Left ventricle myocardium inferior (tissue), 1 donor: ENCODE measurements around the gene SPEF1. TPM values are rescaled to one million over a fixed set of nuclear protein-coding genes. Genes with fewer than 3 reads are reported as not detected.
"Not testable (repeated sequence)": the region's sequence is repeated elsewhere in the genome, so short reads cannot be mapped to it uniquely, and the experiment has no call there.

Experiments
- DNase-seq: peaks from one replicate; pipeline ENCODE4 v3.0.0-alpha.2; 2020
- H3K27ac ChIP-seq: fragments of 200-600 bp; replicated peaks from 2 replicates; pipeline ENCODE4 v1.8.0; 2021
- H3K27me3 ChIP-seq: fragments of 200-600 bp; 2 replicates; pipeline ENCODE4 v1.8.0; 2021; ENCODE audit warnings: low read depth
- H3K36me3 ChIP-seq: fragments of 200-600 bp; 2 replicates; pipeline ENCODE4 v1.8.0; 2021
- H3K4me1 ChIP-seq: fragments of 200-600 bp; 2 replicates; pipeline ENCODE4 v1.8.0; 2021
- H3K4me3 ChIP-seq: fragments of 200-600 bp; 2 replicates; pipeline ENCODE4 v1.8.0; 2021; ENCODE audit warnings: mild to moderate bottlenecking, moderate library complexity
- H3K9me3 ChIP-seq: fragments of 200-600 bp; replicated peaks from 2 replicates; pipeline ENCODE4 v1.8.0; 2021
- CTCF ChIP-seq: fragments of 200-600 bp; IDR thresholded peaks from 2 replicates; pipeline ENCODE4 v1.8.0; 2021; ENCODE audit warnings: antibody characterized with exemption, mild to moderate bottlenecking, borderline replicate concordance
- intact Hi-C: fragments of 100-400 bp; cut with micrococcal nuclease; formaldehyde crosslinking; loops from one replicate; pipeline ENCODE4 v1.11.0; 2022
- long read RNA-seq: library from polyadenylated mRNA; unstranded; transcript quantifications from one replicate; pipeline ENCODE4 v2.0.0, GENCODE V29; 2021
- total RNA-seq: library from RNA; stranded (reverse); fragmentation: NEBNext Ultra II Directional; extraction: Animal tissue kit (Norgen Biotek cat#: 25700); gene quantifications from one replicate; pipeline ENCODE4 v1.2.1, GENCODE V29; 2021
- donor health status: DM: no; HTN: yes; CAD: no; lungs with severe emphysema.

Gene SPEF1
- total RNA-seq = 0.33 TPM
- long read RNA-seq, partial matches to known transcripts = 1 of 1 reads
- long read RNA-seq, other reads (novel, unspliced or antisense) = 0 of 1 reads

GRCh38 chr20:3781153-3781910, at the start of gene SPEF1:
Gene SPEF1, minus strand, starts transcription at chr20:3781448. Its CDS starts 161 bp downstream, at chr20:3781287.
- no peaks in the 10 kb centered on the region for H3K27me3 ChIP-seq
- peak within 1 kb of the TSS; percentile 62 for H3K27ac ChIP-seq
- peaks cover 61% of the 10 kb centered on the region for H3K4me1 ChIP-seq
- H3K4me3 ChIP-seq = peak within 1 kb of the TSS; percentile 66
- H3K36me3 ChIP-seq = peaks cover 6% of the 10 kb centered on the region
- intact Hi-C loops = no loop called here
- DNase-seq = peak; percentile 62
- no peaks in the 10 kb centered on the region for H3K9me3 ChIP-seq
- TF ChIP-seq CTCF = peak; percentile 44

- H3K27ac ChIP-seq, H3K4me3 ChIP-seq, DNase-seq, H3K27me3 ChIP-seq, H3K36me3 ChIP-seq, intact Hi-C loops, H3K9me3 ChIP-seq: not testable (repeated sequence)
- peaks cover 17% of the 10 kb centered on the region for H3K4me1 ChIP-seq
Observed at GRCh38 chr20:3829891-3830290, 48.6 kb upstream of the SPEF1 start.

- no peak for DNase-seq
- H3K4me1 ChIP-seq = peaks cover 20% of the 10 kb centered on the region
- H3K27ac ChIP-seq = no peak overlapping the region
- peaks cover 21% of the 10 kb centered on the region for H3K36me3 ChIP-seq
- H3K9me3 ChIP-seq = no peaks in the 10 kb centered on the region
- TF ChIP-seq CTCF = no peak
- H3K27me3 ChIP-seq = no peaks in the 10 kb centered on the region
- intact Hi-C loops = no loop called here
- no peak overlapping the region for H3K4me3 ChIP-seq
Observed at GRCh38 chr20:3828798-3829197, 47.5 kb upstream of the SPEF1 start.

GRCh38 chr20:3826420-3826819, 45.2 kb upstream of the SPEF1 start:
- H3K27ac ChIP-seq = peak overlapping the region; percentile 42
- intact Hi-C loops = no loop called here
- no peak for TF ChIP-seq CTCF
- peaks cover 28% of the 10 kb centered on the region for H3K4me1 ChIP-seq
- no peaks in the 10 kb centered on the region for H3K9me3 ChIP-seq
- H3K4me3 ChIP-seq = no peak overlapping the region
- H3K27me3 ChIP-seq = no peaks in the 10 kb centered on the region
- H3K36me3 ChIP-seq = peaks cover 40% of the 10 kb centered on the region
- DNase-seq = no peak

GRCh38 chr20:3825526-3825925, 44.3 kb upstream of the SPEF1 start:
- no peak for TF ChIP-seq CTCF
- Histone ChIP-seq H3K9me3 (no peaks in the 10 kb centered on the region), H3K36me3 (peaks cover 40% of the 10 kb centered on the region), H3K4me1 (peaks cover 36% of the 10 kb centered on the region), H3K4me3 (no peak overlapping the region), H3K27ac (peak overlapping the region; percentile 42), H3K27me3 (no peaks in the 10 kb centered on the region)
- intact Hi-C loops = no loop called here
- DNase-seq = no peak

- H3K4me1 ChIP-seq = peaks cover 52% of the 10 kb centered on the region
- intact Hi-C loops = no loop called here
- peaks cover 40% of the 10 kb centered on the region for H3K36me3 ChIP-seq
- H3K9me3 ChIP-seq = no peaks in the 10 kb centered on the region
- no peak overlapping the region for H3K27ac ChIP-seq
- H3K4me3 ChIP-seq = no peak overlapping the region
- no peak for TF ChIP-seq CTCF
- no peak for DNase-seq
- H3K27me3 ChIP-seq = no peaks in the 10 kb centered on the region
Observed at GRCh38 chr20:3823881-3824280, 42.6 kb upstream of the SPEF1 start.
